ENCODE data around the gene HHAT. TPM values are rescaled to one million over a fixed set of nuclear protein-coding genes. Genes with fewer than 3 reads are reported as not detected.

HHAT gene
- total RNA-seq, 2 experiments from 2014 or later: 0.99 to 1.4 TPM

- H3K27ac Mint-ChIP-seq: no peak overlapping the region
- ChIA-PET CTCF (no interaction called here), POLR2A (interaction anchor here (1.6 kb wide), 1 partner anchor 9 kb away, joined by 5 read pairs; no protein-coding TSS in a partner anchor)
- DNase-seq (no peak), ATAC-seq (no peak)
- no peaks in the 10 kb centered on the region for H3K4me1 Mint-ChIP-seq (ENCODE audit: low read depth)
- no peaks in the 10 kb centered on the region for H3K9me3 Mint-ChIP-seq
- H3K36me3 Mint-ChIP-seq (ENCODE audit: low read depth): no peaks in the 10 kb centered on the region
- no peaks in the 10 kb centered on the region for H3K27me3 Mint-ChIP-seq
- no peak for TF ChIP-seq CTCF (IDR thresholded peaks at IDR 0.05)
- H3K4me3 Mint-ChIP-seq: no peak overlapping the region
- intact Hi-C loops (cut with micrococcal nuclease): no loop called here
Measured at GRCh38 chr1:210506689-210507088, 178.0 kb downstream of the HHAT start.

DNA sequence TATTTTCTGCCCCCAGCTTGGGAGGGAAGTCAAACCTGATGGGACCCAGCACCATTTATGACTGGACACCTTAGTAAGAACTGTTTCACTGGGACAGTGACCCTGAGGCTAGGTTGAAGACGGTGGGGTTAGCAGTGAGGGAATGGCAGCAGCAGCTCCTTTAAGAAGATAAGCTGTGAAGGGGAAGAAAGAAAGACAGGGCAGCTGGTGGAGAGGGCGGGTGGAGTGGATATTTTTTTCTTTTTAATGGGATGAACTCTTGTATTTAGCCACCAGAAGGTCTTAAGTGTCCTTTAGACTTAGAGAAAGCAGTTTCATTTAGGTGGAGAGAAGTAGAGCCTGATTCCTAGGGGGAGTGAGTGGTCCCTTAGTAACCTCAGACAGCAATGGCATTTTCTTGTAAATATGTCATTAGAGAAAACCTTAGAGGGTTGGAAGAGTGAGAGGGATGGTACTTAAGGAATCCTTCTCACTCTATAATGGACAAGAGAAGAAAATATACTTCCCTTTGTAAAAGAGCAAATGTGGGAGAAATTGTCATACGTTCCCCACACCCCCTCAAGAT lies 187.5 kb downstream of the HHAT start:
- H3K27me3 Mint-ChIP-seq: no peaks in the 10 kb centered on the region
- TF ChIP-seq CTCF (IDR thresholded peaks at IDR 0.05): no peak
- H3K4me3 Mint-ChIP-seq: no peak overlapping the region
- intact Hi-C loops (cut with micrococcal nuclease): no loop called here
- H3K36me3 Mint-ChIP-seq (ENCODE audit: low read depth): no peaks in the 10 kb centered on the region
- ATAC-seq: no peak
- peaks cover 3% of the 10 kb centered on the region for H3K9me3 Mint-ChIP-seq
- ChIA-PET POLR2A (no interaction called here), CTCF (no interaction called here)
- no peak overlapping the region for H3K27ac Mint-ChIP-seq
- no peaks in the 10 kb centered on the region for H3K4me1 Mint-ChIP-seq (ENCODE audit: low read depth)
- no peak for DNase-seq

DNA sequence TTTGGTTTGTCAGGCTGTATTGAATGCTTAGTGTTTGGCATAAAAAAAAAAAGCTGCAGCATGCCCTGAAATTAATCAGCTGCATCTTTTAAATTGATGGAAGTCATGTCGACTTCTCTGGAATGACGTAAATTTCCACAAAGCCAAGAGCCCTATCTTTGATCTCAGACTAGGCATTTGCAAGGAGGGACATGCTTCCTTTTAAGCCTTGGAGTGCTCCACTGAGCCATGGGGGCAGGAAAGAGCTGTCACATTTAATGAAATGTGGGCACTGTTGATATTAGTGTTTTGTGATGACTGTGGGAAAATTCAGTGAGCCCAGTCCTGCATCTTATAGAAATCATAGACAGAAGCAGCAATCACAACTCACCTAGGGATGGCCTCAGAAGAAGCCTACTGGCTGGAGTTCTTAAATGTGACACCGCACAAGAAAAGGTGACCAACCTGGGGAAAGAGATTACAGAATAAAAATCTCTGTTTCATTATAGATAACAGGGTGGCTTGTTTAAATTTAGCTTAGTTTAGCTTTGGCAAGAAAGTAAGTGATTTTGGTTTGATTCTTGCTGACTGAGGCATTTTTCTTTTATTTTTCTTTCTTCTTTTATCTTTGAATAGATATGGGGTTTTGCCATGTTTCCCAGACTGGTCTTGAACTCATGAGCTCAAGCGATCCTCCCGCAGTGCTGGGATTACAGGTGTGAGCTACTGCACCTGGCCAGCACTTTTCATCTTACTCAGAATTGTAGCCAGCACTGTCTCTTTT lies 188.2 kb downstream of the HHAT start:
- ChIA-PET POLR2A (interaction anchor here (0.6 kb wide), 1 partner anchor 27 kb away, joined by 3 read pairs; no protein-coding TSS in a partner anchor), CTCF (no interaction called here)
- no peaks in the 10 kb centered on the region for H3K4me1 Mint-ChIP-seq (ENCODE audit: low read depth)
- H3K36me3 Mint-ChIP-seq (ENCODE audit: low read depth): no peaks in the 10 kb centered on the region
- DNase-seq: no peak
- H3K27me3 Mint-ChIP-seq: no peaks in the 10 kb centered on the region
- H3K4me3 Mint-ChIP-seq: no peak overlapping the region
- no peak for TF ChIP-seq CTCF (IDR thresholded peaks at IDR 0.05)
- intact Hi-C loops (cut with micrococcal nuclease): no loop called here
- H3K9me3 Mint-ChIP-seq: peaks cover 3% of the 10 kb centered on the region
- no peak for ATAC-seq
- H3K27ac Mint-ChIP-seq: no peak overlapping the region

GRCh38 chr1:210523830-210524229 lies 195.1 kb downstream of the HHAT start:
- POLR2A ChIA-PET: no interaction called here
- DNase-seq (no peak), ATAC-seq (no peak)
- Mint-ChIP-seq H3K4me3 (no peak overlapping the region), H3K4me1 (ENCODE audit: low read depth) (no peaks in the 10 kb centered on the region), H3K36me3 (ENCODE audit: low read depth) (no peaks in the 10 kb centered on the region), H3K27me3 (no peaks in the 10 kb centered on the region), H3K9me3 (no peaks in the 10 kb centered on the region), H3K27ac (no peak overlapping the region)
- TF ChIP-seq CTCF (IDR thresholded peaks at IDR 0.05): no peak
- intact Hi-C loops (cut with micrococcal nuclease): no loop called here
- CTCF ChIA-PET: interaction anchor here (1.1 kb wide), 1 partner anchor 610 kb away, joined by 3 read pairs; the partner anchor contains the start of gene KCNH1

- Mint-ChIP-seq H3K27me3 (no peaks in the 10 kb centered on the region), H3K36me3 (ENCODE audit: low read depth) (no peaks in the 10 kb centered on the region), H3K4me1 (ENCODE audit: low read depth) (no peaks in the 10 kb centered on the region), H3K9me3 (no peaks in the 10 kb centered on the region), H3K4me3 (no peak overlapping the region), H3K27ac (no peak overlapping the region)
- no peak for DNase-seq
- intact Hi-C loops (cut with micrococcal nuclease): no loop called here
- POLR2A ChIA-PET: no interaction called here
- TF ChIP-seq CTCF (IDR thresholded peaks at IDR 0.05): no peak
- CTCF ChIA-PET: no interaction called here
- no peak for ATAC-seq
Measured at GRCh38 chr1:210525716-210526454, 197.2 kb downstream of the HHAT start.
